ENCODE results near the gene LETM1. TPM values are rescaled to one million over a fixed set of nuclear protein-coding genes. Genes with fewer than 3 reads are reported as not detected.

The LETM1 gene
- total RNA-seq, 4 donors from 2014 or later: 40.6 to 85.6 (median 72.8) TPM

DNA sequence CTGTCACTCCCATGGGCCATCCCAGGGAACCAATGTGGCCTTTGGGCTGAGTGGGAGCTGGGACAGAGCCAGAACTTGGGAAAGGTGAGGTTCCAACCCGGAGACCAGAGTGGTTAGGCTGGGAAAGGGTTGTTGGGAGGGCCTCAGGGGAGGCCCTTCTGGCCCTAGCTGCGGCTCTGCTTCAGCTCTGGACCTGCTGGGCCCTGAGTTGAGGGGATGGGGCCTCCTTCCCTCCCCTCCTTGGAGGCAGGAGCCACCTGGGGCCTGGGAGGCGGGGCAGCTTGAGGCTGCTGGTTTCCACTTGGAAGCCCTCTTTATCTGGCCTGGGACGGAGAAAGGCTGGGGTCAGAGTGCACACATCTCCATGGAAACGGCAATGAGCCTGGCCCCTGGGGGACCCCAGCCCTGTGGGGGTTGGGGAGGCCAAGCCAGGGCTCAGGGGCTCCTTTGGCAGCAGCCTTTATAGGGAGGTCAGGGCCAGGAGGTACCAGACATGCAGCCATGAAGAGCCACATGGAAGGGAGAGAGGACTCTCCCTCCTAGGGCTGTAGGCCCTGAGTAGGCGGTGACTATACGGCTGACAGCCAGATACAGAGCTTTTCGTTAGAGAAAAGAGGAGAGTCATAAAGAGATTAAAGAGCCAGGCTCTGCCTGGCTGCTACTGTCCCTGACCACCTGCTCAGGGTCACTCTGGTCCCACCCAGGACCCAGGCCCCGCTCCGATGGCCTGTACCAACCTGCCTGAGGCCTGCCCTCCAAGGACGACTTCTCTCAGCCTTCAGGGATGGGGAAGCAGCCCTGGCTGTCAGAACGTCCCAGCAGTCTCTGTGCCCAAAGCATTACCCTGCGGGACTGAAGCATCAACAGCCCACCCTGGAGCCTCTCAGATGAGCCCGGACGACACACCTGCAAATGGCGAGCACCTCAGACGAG, 8.4 kb upstream of the LETM1 start:
- Histone ChIP-seq H3K4me1 (peaks cover under 1 to 14% (median 9%) of the 10 kb centered on the region in 3 donors), H3K4me3 (no peak overlapping the region), H3K27me3 (peaks cover 0 to 54% (median 0%) of the 10 kb centered on the region in 4 donors), H3K36me3 (no peaks in the 10 kb centered on the region), H3K27ac (no peak overlapping the region), H3K9me3 (no peaks in the 10 kb centered on the region)
- no peak for DNase-seq
- 79 to 86% methylated on average over 8 to 10 of the region's 17 CpGs for WGBS, 2 donors
- TF ChIP-seq, protein P1, sequence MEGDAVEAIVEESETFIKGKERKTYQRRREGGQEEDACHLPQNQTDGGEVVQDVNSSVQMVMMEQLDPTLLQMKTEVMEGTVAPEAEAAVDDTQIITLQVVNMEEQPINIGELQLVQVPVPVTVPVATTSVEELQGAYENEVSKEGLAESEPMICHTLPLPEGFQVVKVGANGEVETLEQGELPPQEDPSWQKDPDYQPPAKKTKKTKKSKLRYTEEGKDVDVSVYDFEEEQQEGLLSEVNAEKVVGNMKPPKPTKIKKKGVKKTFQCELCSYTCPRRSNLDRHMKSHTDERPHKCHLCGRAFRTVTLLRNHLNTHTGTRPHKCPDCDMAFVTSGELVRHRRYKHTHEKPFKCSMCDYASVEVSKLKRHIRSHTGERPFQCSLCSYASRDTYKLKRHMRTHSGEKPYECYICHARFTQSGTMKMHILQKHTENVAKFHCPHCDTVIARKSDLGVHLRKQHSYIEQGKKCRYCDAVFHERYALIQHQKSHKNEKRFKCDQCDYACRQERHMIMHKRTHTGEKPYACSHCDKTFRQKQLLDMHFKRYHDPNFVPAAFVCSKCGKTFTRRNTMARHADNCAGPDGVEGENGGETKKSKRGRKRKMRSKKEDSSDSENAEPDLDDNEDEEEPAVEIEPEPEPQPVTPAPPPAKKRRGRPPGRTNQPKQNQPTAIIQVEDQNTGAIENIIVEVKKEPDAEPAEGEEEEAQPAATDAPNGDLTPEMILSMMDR (IDR thresholded peaks at IDR 0.05): no peak
- no peak for TF ChIP-seq POLR2A (IDR thresholded peaks at IDR 0.05)
- intact Hi-C loops (cut with DNase I): no loop called here

DNA sequence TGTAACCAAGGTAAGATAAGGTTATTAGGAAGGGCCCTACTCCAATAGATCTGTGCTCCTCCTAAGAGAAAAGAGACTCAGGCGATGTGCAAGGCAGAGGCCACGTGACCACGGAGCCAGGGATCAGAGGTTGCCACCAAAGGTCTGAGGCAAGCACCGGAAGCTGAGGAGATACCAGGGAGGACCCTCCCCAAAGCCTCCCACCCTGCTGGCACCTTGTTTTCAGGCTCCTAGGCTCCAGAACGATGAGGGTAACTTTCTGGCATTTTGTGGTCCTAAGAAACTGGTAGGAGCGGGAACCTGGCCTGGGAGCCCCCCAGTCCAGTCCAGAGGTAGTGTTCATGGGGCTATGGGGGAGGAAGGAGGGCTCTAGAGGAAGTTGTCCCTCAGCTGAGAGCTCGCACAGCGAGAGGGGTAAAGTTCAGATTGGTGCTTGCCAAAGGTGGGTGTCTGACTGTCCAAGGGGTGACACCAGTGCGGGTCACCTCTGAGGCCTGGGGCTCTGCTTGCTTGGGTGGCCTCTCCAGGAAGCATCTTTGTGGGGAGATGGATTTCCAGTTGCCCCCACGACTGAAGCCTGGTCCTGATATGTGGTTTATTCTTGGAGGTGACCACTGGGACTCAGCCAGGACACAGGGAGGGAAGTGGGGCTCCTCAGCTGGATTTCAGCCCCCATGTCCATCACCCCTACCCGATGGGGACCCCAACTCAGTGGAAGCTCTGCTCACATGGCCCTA, 7.5 kb upstream of the LETM1 start:
- Histone ChIP-seq H3K27me3 (peaks cover 0 to 54% (median 0%) of the 10 kb centered on the region in 4 donors), H3K36me3 (no peaks in the 10 kb centered on the region), H3K4me1 (peaks cover 0 to 12% (median 8%) of the 10 kb centered on the region in 3 donors), H3K4me3 (no peak overlapping the region), H3K9me3 (no peaks in the 10 kb centered on the region), H3K27ac (no peak overlapping the region)
- TF ChIP-seq, protein P1 (IDR thresholded peaks at IDR 0.05): no peak
- intact Hi-C loops (cut with DNase I): no loop called here
- no peak for DNase-seq
- WGBS, 2 donors: 86 to 94% methylated on average over 9 to 11 of the region's 11 CpGs

DNA sequence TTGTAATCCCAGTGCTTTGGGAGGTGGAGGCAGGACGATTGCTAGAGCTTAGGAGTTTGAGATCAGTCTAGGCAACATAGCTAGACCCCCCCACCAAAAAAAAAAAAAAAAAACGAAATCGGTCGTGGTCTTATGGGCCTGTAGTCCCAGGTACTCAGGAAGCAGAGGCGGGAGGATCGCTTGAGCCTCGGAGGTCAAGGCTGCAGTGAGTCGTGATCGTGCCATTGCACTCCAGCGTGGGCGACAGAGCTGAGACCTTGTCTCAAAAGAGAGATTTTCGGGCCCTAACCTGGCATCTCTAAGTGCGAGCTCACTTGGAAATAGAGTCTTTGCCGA, 7.0 kb upstream of the LETM1 start:
- WGBS, 2 donors: 45 to 63% methylated on average over 5 to 14 of the region's 14 CpGs
- Histone ChIP-seq H3K36me3 (no peaks in the 10 kb centered on the region), H3K9me3 (no peaks in the 10 kb centered on the region), H3K27me3 (peaks cover 0 to 54% (median 0%) of the 10 kb centered on the region in 4 donors), H3K27ac (no peak overlapping the region), H3K4me3 (no peak overlapping the region), H3K4me1 (peaks cover 0 to 18% (median 8%) of the 10 kb centered on the region in 3 donors)
- intact Hi-C loops (cut with DNase I): no loop called here
- DNase-seq: no peak
- TF ChIP-seq POLR2A (IDR thresholded peaks at IDR 0.05): no peak
- TF ChIP-seq, protein P1 (IDR thresholded peaks at IDR 0.05): no peak

DNA sequence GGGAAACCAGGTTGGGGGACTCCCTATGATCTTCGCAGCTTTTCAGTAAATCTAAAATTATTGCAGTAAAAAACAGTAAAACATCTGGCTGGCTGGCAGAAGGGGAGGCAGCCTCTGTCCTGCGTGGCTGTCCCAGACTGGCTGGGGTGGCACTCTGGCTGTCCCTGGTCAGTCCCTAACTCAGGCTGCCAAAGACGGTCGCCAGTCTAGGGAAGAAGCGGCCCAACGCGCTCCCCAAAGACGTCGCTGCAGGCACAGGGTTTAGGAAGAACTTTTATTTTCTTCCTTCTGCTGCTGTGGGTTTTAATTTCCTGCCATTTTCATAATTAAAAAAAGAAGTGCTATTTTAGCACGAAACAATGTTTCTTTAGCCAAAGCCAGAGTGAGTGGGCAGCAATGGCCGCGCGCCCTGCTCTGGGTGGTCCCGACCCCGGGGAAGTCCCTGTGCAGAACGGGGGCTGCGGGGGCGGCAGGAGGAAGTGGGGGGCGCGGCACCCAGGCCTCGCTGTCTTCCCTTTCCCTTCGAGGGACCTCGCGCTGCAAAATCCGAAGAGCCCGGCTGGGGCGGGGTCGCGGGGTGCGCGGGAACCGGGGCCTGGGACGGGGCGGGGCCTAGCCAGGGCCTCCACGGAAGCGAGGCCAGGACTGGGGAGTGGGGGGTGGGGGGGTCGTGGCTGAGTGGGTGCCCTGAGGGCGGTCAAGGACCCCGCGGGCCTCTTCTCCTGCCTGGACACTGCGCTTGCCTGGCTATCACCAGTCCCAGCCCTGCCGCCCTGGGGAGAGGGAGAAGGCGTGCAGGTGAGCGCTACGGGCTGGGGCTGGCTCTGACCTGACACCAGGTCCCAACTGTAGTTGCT, 6.3 kb upstream of the LETM1 start:
- no peak for DNase-seq
- intact Hi-C loops (cut with DNase I): no loop called here
- Histone ChIP-seq H3K27ac (no peak overlapping the region), H3K36me3 (no peaks in the 10 kb centered on the region), H3K9me3 (no peaks in the 10 kb centered on the region), H3K4me1 (peaks cover 5 to 24% (median 13%) of the 10 kb centered on the region in 3 donors), H3K27me3 (peaks cover 0 to 51% (median 0%) of the 10 kb centered on the region in 4 donors), H3K4me3 (peak overlapping the region in 3 of 4 donors; percentile 6 to 51 (median 28))
- WGBS, 2 donors: 33 to 35% methylated on average over 9 to 10 of the region's 45 CpGs
- TF ChIP-seq, protein P1 (IDR thresholded peaks at IDR 0.05): no peak
- TF ChIP-seq POLR2A (IDR thresholded peaks at IDR 0.05): no peak
